HUES6 (cell line): Measurements from ENCODE around the gene ELMO1.

Experiments
- H3K27ac ChIP-seq: 2 replicates; pipeline ENCODE4 v1.7.0; 2013; ENCODE audit warnings: low read depth, mild to moderate bottlenecking, low read length, inconsistent platforms
- H3K27me3 ChIP-seq: 2 replicates; pipeline ENCODE4 v1.6.1; 2013; ENCODE audit warnings: low read length; ENCODE audit not compliant: control insufficient read depth, insufficient read depth
- H3K36me3 ChIP-seq: 2 replicates; pipeline ENCODE4 v1.6.1; 2013; ENCODE audit warnings: low read length; ENCODE audit not compliant: control insufficient read depth, insufficient read depth
- H3K4me1 ChIP-seq: 2 replicates; pipeline ENCODE4 v1.6.1; 2013; ENCODE audit warnings: low read length; ENCODE audit not compliant: control insufficient read depth, insufficient read depth
- H3K4me3 ChIP-seq: 2 replicates; pipeline ENCODE4 v1.5.1; 2013; ENCODE audit warnings: low read depth, low read length
- H3K9ac ChIP-seq: one replicate; pipeline ENCODE4 v1.6.1; 2013; ENCODE audit warnings: mild to moderate bottlenecking, low read length
- H3K9me3 ChIP-seq: 2 replicates; pipeline ENCODE4 v1.6.1; 2013; ENCODE audit warnings: low read depth, low read length; ENCODE audit not compliant: control insufficient read depth, insufficient read depth

ELMO1 gene

GRCh38 chr7:36960105-36960504 lies 488.6 kb downstream of the ELMO1 start:
- Histone ChIP-seq H3K9ac (no peak overlapping the region), H3K36me3 (no peaks in the 10 kb centered on the region; the same call in 1 of the 2 replicates), H3K27ac (no peak overlapping the region), H3K9me3 (peaks cover 14% of the 10 kb centered on the region), H3K4me3 (no peak overlapping the region), H3K27me3 (no peaks in the 10 kb centered on the region), H3K4me1 (peaks cover 29% of the 10 kb centered on the region)

- Histone ChIP-seq H3K4me3 (no peak overlapping the region), H3K27me3 (no peaks in the 10 kb centered on the region), H3K4me1 (peaks cover 15% of the 10 kb centered on the region), H3K36me3 (no peaks in the 10 kb centered on the region; the same call in 1 of the 2 replicates), H3K27ac (no peak overlapping the region), H3K9me3 (peaks cover 14% of the 10 kb centered on the region), H3K9ac (no peak overlapping the region)
Observed at GRCh38 chr7:36958111-36958733, 490.4 kb downstream of the ELMO1 start.

DNA sequence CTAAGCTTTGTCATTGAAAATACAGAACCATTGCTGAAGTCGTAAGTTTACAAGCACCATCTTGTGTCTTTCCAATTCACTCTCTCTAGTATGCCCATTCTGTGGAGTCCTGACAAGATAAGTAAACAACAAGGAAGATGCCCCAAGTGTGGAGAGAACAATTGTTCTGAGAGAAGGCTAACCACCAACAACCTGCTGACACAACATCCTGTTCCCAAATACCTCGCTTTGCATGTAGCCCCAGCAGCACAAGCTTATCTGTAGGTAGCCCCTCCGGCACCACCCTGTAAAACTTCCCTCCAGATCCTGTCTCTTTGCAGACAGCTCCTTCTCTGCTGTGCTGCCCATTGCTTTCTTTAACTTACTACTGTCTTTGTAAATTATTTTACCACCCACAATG lies 491.0 kb downstream of the ELMO1 start:
- no peak overlapping the region for H3K27ac ChIP-seq
- no peak overlapping the region for H3K4me3 ChIP-seq
- no peaks in the 10 kb centered on the region for H3K27me3 ChIP-seq
- peaks cover 14% of the 10 kb centered on the region for H3K9me3 ChIP-seq
- peaks cover 15% of the 10 kb centered on the region for H3K4me1 ChIP-seq
- no peaks in the 10 kb centered on the region; the same call in 1 of the 2 replicates for H3K36me3 ChIP-seq
- no peak overlapping the region for H3K9ac ChIP-seq

DNA sequence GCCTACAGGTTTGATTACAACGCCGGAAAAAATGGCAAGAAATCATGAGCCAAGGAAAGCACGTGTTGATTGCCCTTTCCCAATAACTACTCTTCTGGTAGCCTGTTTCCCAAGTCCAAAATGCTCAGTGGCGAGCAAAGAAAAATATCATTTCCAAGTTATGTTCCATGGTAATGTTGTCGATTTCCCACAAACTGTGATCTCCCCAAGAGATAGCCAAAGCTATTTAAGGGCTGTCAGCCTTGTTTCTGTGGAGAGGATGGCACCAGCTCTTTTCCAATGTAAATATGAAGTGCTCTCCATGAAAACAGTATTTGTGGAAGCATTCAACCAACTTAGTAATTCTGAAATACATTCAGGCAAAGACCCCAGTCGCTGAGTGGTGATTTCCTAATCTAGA lies 491.9 kb downstream of the ELMO1 start:
- peaks cover 14% of the 10 kb centered on the region for H3K9me3 ChIP-seq
- no peaks in the 10 kb centered on the region; the same call in 1 of the 2 replicates for H3K36me3 ChIP-seq
- H3K4me1 ChIP-seq = peaks cover 9% of the 10 kb centered on the region

DNA sequence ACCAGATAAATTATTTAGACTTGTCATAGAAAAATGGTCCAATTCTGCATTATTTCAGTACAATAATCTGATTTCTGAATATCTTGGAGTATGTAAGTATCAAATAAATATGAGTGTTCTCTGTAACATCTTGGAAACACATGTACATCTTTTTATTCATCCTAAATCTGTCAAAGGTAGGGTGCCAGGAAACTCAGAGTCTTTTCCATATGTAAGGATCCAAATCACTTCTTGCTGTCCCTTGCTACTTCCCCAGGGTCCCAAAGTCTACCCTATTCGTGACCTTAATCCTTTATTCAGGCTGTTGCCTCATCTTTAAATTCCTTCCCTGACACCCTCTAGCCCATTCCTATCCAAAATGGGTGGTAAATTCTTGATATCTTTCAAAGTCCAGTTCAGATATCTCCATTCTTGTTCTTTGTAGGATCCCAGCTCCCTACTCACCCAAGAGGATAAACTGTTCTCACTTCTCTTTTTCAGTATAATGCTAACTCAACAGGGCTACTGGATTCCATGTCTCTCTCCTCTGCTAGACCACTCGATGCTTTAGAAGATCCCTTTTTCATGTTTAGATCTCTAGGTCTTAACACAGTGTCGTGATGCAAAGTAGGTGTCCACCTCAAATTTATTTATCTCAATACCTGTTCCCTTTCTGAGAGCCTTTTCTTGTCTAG lies 493.1 kb downstream of the ELMO1 start:
- Histone ChIP-seq H3K4me3 (no peak overlapping the region), H3K27ac (no peak overlapping the region), H3K36me3 (no peaks in the 10 kb centered on the region; the same call in 1 of the 2 replicates), H3K4me1 (0 out of 2 replicates have a peak, but pooled peaks cover under 1% of the 10 kb centered on the region), H3K27me3 (no peaks in the 10 kb centered on the region), H3K9me3 (peaks cover 14% of the 10 kb centered on the region), H3K9ac (no peak overlapping the region)

More for the DNA sequence above, 491.9 kb downstream of the ELMO1 start:
- H3K4me3 ChIP-seq = no peak overlapping the region
- H3K27ac ChIP-seq = no peak overlapping the region
- H3K27me3 ChIP-seq = no peaks in the 10 kb centered on the region
- H3K9ac ChIP-seq = no peak overlapping the region

DNA sequence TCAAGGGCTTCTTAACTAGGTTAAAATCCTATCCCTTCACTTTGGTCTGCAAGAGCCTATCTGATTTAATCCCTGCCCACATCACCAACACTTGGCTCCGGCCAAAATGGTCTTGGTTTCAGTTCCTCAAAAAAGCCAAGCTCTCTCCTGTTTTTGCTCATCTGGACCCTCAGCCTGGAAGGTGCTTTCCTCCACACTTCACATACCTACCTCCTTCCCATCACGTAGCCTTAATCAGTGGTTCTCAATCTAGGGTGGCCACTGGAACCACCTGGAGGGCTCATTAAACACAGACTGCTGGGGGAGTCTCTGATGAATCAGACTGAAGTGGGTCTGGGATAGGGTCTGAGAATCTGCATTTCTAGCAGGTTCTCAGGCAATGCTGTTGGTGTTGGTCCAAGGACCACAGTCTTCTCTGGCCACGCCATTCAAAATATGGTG lies 497.4 kb downstream of the ELMO1 start:
- Histone ChIP-seq H3K4me1 (peaks cover 13% of the 10 kb centered on the region), H3K4me3 (no peak overlapping the region), H3K9me3 (0 out of 2 replicates have a peak, but pooled peaks cover 2% of the 10 kb centered on the region), H3K27ac (no peak overlapping the region), H3K9ac (no peak overlapping the region), H3K36me3 (no peaks in the 10 kb centered on the region), H3K27me3 (no peaks in the 10 kb centered on the region)

DNA sequence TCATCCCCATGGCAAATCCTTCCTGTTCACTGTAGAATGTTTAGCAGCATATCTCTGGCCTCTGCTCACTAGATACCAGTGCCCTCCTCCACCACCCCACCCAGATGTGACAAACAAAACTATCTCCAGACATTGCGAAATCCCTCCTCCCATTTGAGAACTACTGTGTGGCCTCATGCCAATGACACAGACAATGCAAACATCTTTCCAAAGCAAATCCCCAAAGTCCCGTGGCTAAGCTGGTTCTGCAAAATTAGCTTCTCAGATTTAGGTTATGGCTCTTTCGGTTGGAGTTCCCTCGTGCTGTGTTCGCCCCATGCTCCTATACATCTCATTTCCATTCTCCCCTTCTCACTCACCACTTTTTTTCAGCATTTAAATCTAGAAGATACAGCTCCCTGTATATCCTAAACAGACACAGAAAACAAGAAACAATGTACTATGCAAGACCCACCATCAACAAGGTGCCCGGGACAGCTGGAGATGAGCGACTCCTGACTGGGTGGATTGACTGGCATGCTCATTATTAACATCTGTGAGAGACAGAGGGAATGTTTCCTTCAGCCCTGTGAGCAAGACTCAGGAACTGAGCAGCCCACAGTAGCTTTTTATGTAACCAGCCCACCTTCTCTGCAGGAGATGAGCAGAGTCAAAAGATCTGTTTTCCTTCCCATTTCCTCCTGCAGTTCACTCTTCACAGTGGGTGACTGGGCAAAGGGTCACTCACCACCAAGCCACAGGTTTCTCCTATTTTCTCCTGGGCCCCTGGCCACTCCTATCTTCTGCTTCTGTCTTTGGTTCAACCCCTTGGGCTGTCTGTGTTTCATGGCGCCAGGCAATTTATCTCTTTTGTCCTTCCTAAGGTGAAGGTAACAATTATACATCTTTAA lies 498.7 kb downstream of the ELMO1 start:
- H3K27ac ChIP-seq = no peak overlapping the region
- H3K27me3 ChIP-seq = no peaks in the 10 kb centered on the region
- no peaks in the 10 kb centered on the region for H3K36me3 ChIP-seq
- H3K9me3 ChIP-seq = 0 out of 2 replicates have a peak, but pooled peaks cover 2% of the 10 kb centered on the region
- peaks cover 19% of the 10 kb centered on the region for H3K4me1 ChIP-seq
- no peak overlapping the region for H3K4me3 ChIP-seq
- H3K9ac ChIP-seq = no peak overlapping the region

- Histone ChIP-seq H3K4me3 (no peak overlapping the region), H3K27me3 (no peaks in the 10 kb centered on the region), H3K36me3 (no peaks in the 10 kb centered on the region), H3K9me3 (0 out of 2 replicates have a peak, but pooled peaks cover 2% of the 10 kb centered on the region), H3K9ac (no peak overlapping the region), H3K4me1 (peaks cover 19% of the 10 kb centered on the region), H3K27ac (no peak overlapping the region)
Observed at GRCh38 chr7:36946401-36946739, 502.3 kb downstream of the ELMO1 start.

GRCh38 chr7:36945612-36946400 lies 502.9 kb downstream of the ELMO1 start:
- Histone ChIP-seq H3K9ac (no peak overlapping the region), H3K4me3 (no peak overlapping the region), H3K9me3 (0 out of 2 replicates have a peak, but pooled peaks cover 2% of the 10 kb centered on the region), H3K4me1 (peaks cover 19% of the 10 kb centered on the region), H3K36me3 (no peaks in the 10 kb centered on the region), H3K27ac (no peak overlapping the region), H3K27me3 (no peaks in the 10 kb centered on the region)

DNA sequence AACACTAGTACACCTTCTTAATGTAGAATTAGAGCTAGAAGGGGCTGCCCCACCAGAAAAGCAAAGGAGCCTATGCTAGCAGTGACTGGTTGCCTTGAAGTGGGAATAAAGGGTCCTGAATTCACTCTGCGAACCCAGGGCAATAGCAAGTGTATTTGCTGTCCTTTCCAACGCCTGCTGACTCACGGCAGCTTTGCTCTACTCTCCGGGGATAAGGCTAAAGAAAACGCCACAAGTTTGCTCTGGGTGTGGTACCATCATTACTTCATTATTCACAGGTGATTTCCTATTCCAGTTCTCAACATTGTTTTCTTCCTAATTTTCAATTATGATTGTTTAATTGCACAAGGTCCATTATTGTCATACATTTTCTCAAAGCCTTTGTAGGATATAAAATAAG lies 503.8 kb downstream of the ELMO1 start:
- Histone ChIP-seq H3K9me3 (peaks cover 3% of the 10 kb centered on the region; the same call in 1 of the 2 replicates), H3K4me3 (no peak overlapping the region), H3K9ac (no peak overlapping the region), H3K27me3 (no peaks in the 10 kb centered on the region), H3K4me1 (peaks cover 11% of the 10 kb centered on the region), H3K36me3 (no peaks in the 10 kb centered on the region), H3K27ac (no peak overlapping the region)
